Tibial nerve (tissue), 4 donors: Measurements from ENCODE around the gene TUBB1. TPM values are rescaled to one million over a fixed set of nuclear protein-coding genes. Genes with fewer than 3 reads are reported as not detected.

ENCODE experiments used
- DNase-seq, 2 donors: peaks; one replicate each; pipeline ENCODE4 v3.0.0-alpha.2; 2019; ENCODE audit warnings: low spot score in 2 of 2
- H3K27ac ChIP-seq, 4 donors: fragments of 200-600 bp; sonication (generic) in 3 of 4; one replicate each; pipeline ENCODE4 v1.5.1; 2017 to 2019; ENCODE audit warnings: mild to moderate bottlenecking in 1 of 4
- H3K27me3 ChIP-seq, 2 donors: fragments of 200-600 bp; sonication (generic) in 1 of 2; one replicate each; pipeline versions ENCODE4 v1.5.1 to v1.6.0; 2017 to 2019
- H3K36me3 ChIP-seq, 3 donors: fragments of 200-600 bp; sonication (generic); one replicate each; pipeline ENCODE4 v1.5.1; 2018 to 2019
- H3K4me1 ChIP-seq, 4 donors: fragments of 200-600 bp; sonication (generic) in 3 of 4; one replicate each; pipeline ENCODE4 v1.5.1; 2017 to 2019
- H3K4me3 ChIP-seq, 4 donors: fragments of 200-600 bp; sonication (generic) in 3 of 4; one replicate each; pipeline ENCODE4 v1.5.1; 2017 to 2019; ENCODE audit warnings: mild to moderate bottlenecking in 1 of 4, moderate library complexity in 1 of 4
- H3K9me3 ChIP-seq, 4 donors: fragments of 200-600 bp; sonication (generic) in 3 of 4; one replicate each; pipeline ENCODE4 v1.5.1; 2017 to 2019
- EP300 ChIP-seq, 2 donors: sonication (generic); formaldehyde crosslinking; IDR thresholded peaks; one replicate each; pipeline ENCODE4 v1.6.1; 2017; ENCODE audit warnings: antibody characterized with exemption in 2 of 2, mild to moderate bottlenecking in 1 of 2
- POLR2A ChIP-seq, 2 donors: fragments of 450-650 bp; IDR thresholded peaks; one replicate each; pipeline ENCODE4 v1.6.1; 2017; ENCODE audit warnings: antibody characterized with exemption in 2 of 2, mild to moderate bottlenecking in 2 of 2, moderate library complexity in 2 of 2
- WGBS, 2 donors: methylation state at CpG; one replicate each; pipeline ENCODE4 v1.1.5; 2018; 5-methylcytosine and 5-hydroxymethylcytosine counted together
- total RNA-seq, 4 donors: library from RNA; depleted of rRNA; stranded (reverse); fragments of >200 nt; gene quantifications; one replicate each; pipeline ENCODE4 v1.1.0, GENCODE V29; 2016
- TF ChIP-seq, protein P1 (sequence below), 5 experiments: fragments of 200-600 bp in 3 of 5; fragments of 450-650 bp in 2 of 5; sonication (generic) in 3 of 5; IDR thresholded peaks; one replicate each; pipeline ENCODE4 v1.5.1; 2016 to 2019; ENCODE audit warnings: antibody characterized with exemption in 5 of 5, mild to moderate bottlenecking in 3 of 5, moderate library complexity in 2 of 5

Gene TUBB1
- total RNA-seq, 4 donors from 2014 or later: 0.21 to 0.60 (median 0.59) TPM; not detected in 1

DNA sequence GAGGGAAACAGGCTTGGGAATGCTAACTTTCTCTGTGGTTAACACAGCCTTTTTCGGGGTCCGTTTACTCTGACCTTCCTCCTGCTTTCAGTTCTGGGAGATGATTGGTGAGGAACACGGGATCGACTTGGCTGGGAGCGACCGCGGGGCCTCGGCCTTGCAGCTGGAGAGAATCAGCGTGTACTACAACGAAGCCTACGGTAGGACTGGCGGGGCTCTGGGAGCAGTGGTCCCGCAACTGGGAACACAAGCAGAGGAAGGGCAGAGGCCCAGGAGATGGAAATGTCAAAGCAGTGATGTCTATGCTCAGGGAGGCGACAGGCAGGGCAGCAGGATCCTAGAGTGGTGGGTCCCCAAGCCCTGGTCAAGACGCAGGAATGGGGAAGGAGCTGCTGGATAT is 3.5 kb downstream of the TUBB1 start:
- WGBS, 2 donors: 85 to 90% methylated on average over 15 of the region's 15 CpGs
- no peak for DNase-seq
- no peak overlapping the region for H3K27ac ChIP-seq
- no peaks in the 10 kb centered on the region for H3K9me3 ChIP-seq
- H3K27me3 ChIP-seq: no peaks in the 10 kb centered on the region
- H3K4me1 ChIP-seq: peaks cover 0 to 24% (median 9%) of the 10 kb centered on the region in 4 donors
- TF ChIP-seq EP300 (IDR thresholded peaks at IDR 0.05): no peak
- TF ChIP-seq, protein P1, sequence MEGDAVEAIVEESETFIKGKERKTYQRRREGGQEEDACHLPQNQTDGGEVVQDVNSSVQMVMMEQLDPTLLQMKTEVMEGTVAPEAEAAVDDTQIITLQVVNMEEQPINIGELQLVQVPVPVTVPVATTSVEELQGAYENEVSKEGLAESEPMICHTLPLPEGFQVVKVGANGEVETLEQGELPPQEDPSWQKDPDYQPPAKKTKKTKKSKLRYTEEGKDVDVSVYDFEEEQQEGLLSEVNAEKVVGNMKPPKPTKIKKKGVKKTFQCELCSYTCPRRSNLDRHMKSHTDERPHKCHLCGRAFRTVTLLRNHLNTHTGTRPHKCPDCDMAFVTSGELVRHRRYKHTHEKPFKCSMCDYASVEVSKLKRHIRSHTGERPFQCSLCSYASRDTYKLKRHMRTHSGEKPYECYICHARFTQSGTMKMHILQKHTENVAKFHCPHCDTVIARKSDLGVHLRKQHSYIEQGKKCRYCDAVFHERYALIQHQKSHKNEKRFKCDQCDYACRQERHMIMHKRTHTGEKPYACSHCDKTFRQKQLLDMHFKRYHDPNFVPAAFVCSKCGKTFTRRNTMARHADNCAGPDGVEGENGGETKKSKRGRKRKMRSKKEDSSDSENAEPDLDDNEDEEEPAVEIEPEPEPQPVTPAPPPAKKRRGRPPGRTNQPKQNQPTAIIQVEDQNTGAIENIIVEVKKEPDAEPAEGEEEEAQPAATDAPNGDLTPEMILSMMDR (IDR thresholded peaks at IDR 0.05): no peak
- no peak for TF ChIP-seq POLR2A (IDR thresholded peaks at IDR 0.05)
- no peak overlapping the region for H3K4me3 ChIP-seq
- H3K36me3 ChIP-seq: peaks cover 6 to 62% (median 14%) of the 10 kb centered on the region in 3 donors

DNA sequence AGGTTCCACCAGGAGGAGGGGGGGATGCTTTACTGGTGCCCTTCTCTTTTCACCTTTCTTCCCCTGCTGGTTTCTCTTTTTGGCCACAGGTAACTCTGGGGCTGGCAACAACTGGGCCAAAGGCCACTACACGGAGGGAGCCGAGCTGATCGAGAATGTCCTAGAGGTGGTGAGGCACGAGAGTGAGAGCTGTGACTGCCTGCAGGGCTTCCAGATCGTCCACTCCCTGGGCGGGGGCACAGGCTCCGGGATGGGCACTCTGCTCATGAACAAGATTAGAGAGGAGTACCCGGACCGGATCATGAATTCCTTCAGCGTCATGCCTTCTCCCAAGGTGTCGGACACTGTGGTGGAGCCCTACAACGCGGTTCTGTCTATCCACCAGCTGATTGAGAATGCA is 4.4 kb downstream of the TUBB1 start:
- no peak for DNase-seq
- WGBS, 2 donors: 91 to 93% methylated on average over 10 to 13 of the region's 13 CpGs
- Histone ChIP-seq H3K4me3 (no peak overlapping the region), H3K27ac (no peak overlapping the region), H3K4me1 (peaks cover 0 to 32% (median 14%) of the 10 kb centered on the region in 4 donors), H3K9me3 (no peaks in the 10 kb centered on the region), H3K36me3 (peaks cover 6 to 62% (median 14%) of the 10 kb centered on the region in 3 donors), H3K27me3 (no peaks in the 10 kb centered on the region)
- TF ChIP-seq, protein P1 (IDR thresholded peaks at IDR 0.05): no peak
- TF ChIP-seq EP300 (IDR thresholded peaks at IDR 0.05) (no peak), POLR2A (IDR thresholded peaks at IDR 0.05) (no peak)

DNA sequence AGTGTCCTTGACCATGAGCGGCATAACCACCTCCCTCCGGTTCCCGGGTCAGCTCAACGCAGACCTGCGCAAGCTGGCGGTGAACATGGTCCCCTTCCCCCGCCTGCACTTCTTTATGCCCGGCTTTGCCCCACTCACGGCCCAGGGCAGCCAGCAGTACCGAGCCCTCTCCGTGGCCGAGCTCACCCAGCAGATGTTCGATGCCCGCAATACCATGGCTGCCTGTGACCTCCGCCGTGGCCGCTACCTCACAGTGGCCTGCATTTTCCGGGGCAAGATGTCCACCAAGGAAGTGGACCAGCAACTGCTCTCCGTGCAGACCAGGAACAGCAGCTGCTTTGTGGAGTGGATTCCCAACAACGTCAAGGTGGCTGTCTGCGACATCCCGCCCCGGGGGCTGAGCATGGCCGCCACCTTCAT is 4.9 kb downstream of the TUBB1 start:
- TF ChIP-seq POLR2A (IDR thresholded peaks at IDR 0.05): no peak
- no peak for TF ChIP-seq EP300 (IDR thresholded peaks at IDR 0.05)
- TF ChIP-seq, protein P1 (IDR thresholded peaks at IDR 0.05): no peak
- no peak overlapping the region for H3K4me3 ChIP-seq
- H3K27me3 ChIP-seq: no peaks in the 10 kb centered on the region
- H3K4me1 ChIP-seq: peaks cover 0 to 37% (median 19%) of the 10 kb centered on the region in 4 donors
- 94 to 97% methylated on average over 22 to 24 of the region's 24 CpGs for WGBS, 2 donors
- H3K36me3 ChIP-seq: peaks cover 6 to 62% (median 14%) of the 10 kb centered on the region in 3 donors
- H3K27ac ChIP-seq: no peak overlapping the region
- no peaks in the 10 kb centered on the region for H3K9me3 ChIP-seq
- DNase-seq: no peak

DNA sequence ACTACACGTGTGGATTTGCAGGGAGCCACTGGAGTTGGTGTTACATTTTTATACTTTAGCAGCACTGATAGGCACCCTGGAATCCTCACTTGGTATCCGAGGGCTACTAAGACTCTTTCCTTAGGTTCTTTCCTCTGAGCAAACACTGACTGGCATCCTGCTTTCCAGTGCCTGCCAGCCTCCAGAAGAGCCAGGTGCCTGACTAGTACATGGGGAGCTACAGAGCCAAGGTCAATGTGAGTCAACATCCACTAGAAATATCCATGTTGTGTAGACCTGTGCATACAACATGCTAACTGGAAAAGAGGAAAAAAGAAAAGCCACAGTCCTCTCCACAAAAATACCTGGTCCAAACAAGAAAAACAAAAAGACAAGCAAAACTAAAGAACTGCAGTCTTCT is 5.9 kb downstream of the TUBB1 start:
- TF ChIP-seq, protein P1 (IDR thresholded peaks at IDR 0.05): no peak
- no peak for TF ChIP-seq EP300 (IDR thresholded peaks at IDR 0.05)
- no peak for TF ChIP-seq POLR2A (IDR thresholded peaks at IDR 0.05)
- no peaks in the 10 kb centered on the region for H3K9me3 ChIP-seq
- WGBS, 2 donors: 73 to 76% methylated on average over 2 of the region's 2 CpGs
- peaks cover 0 to 47% (median 29%) of the 10 kb centered on the region in 4 donors for H3K4me1 ChIP-seq
- no peak for DNase-seq
- H3K4me3 ChIP-seq: no peak overlapping the region
- no peak overlapping the region for H3K27ac ChIP-seq
- H3K36me3 ChIP-seq: peaks cover 6 to 69% (median 19%) of the 10 kb centered on the region in 3 donors
- H3K27me3 ChIP-seq: no peaks in the 10 kb centered on the region

DNA sequence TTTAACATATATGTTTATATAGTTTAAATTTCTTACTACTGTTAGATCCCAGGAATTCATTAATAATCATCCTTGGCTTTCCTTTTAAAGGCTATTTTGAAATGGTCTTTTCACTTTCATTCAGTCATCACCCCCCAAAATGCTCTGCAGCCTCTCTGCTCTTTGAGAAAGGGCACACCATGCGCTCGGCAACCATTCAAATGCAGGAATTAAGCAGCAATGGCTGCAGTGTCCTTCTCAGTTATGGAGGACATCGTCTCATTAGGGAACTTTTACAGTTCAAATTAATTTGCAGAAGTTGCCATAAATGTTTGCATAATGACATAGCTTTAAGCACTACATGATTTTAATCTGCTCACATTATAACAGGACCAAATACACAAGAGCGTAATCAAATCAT is 6.3 kb downstream of the TUBB1 start:
- 89 to 94% methylated on average over 4 of the region's 4 CpGs for WGBS, 2 donors
- Histone ChIP-seq H3K9me3 (no peaks in the 10 kb centered on the region), H3K27me3 (no peaks in the 10 kb centered on the region), H3K27ac (no peak overlapping the region), H3K36me3 (peaks cover 6 to 72% (median 19%) of the 10 kb centered on the region in 3 donors), H3K4me3 (no peak overlapping the region), H3K4me1 (peaks cover 0 to 51% (median 32%) of the 10 kb centered on the region in 4 donors)
- DNase-seq: no peak
- TF ChIP-seq EP300 (IDR thresholded peaks at IDR 0.05): no peak
- TF ChIP-seq, protein P1 (IDR thresholded peaks at IDR 0.05): no peak
- TF ChIP-seq POLR2A (IDR thresholded peaks at IDR 0.05): no peak
